HL-60 (cell line): ENCODE data around the gene TAP2.

Experiments used
- GABPA ChIP-seq: IDR thresholded peaks from 2 replicates; pipeline ENCODE4 v1.6.1; 2012; ENCODE audit warnings: low read depth
- TF ChIP-seq, protein P1 (sequence below): IDR thresholded peaks from one replicate; pipeline ENCODE4 v1.5.1; 2011; ENCODE audit warnings: low read length, control low read depth, inconsistent platforms; ENCODE audit not compliant: insufficient read depth

DNA sequence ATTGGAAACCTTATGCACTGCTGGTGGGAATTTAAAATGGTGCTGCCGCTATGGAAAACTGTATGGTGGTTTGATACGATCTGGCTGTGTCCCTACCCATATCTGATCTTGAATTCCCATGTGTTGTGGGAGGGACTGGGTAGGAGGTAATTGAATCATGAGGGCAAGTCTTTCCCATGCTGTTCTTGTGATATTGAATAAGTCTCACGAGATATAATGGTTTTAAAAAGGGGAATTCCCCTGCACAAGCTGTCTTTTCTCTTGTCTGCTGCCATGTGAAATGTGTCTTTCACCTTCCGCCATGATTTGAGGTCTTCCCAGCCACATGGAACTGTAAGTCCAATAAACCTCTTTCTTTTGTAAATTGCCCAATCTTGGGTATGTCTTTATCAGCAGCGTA lies 4.9 kb downstream of the TAP2 start:
- TF ChIP-seq, protein P1, sequence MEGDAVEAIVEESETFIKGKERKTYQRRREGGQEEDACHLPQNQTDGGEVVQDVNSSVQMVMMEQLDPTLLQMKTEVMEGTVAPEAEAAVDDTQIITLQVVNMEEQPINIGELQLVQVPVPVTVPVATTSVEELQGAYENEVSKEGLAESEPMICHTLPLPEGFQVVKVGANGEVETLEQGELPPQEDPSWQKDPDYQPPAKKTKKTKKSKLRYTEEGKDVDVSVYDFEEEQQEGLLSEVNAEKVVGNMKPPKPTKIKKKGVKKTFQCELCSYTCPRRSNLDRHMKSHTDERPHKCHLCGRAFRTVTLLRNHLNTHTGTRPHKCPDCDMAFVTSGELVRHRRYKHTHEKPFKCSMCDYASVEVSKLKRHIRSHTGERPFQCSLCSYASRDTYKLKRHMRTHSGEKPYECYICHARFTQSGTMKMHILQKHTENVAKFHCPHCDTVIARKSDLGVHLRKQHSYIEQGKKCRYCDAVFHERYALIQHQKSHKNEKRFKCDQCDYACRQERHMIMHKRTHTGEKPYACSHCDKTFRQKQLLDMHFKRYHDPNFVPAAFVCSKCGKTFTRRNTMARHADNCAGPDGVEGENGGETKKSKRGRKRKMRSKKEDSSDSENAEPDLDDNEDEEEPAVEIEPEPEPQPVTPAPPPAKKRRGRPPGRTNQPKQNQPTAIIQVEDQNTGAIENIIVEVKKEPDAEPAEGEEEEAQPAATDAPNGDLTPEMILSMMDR = no peak
- TF ChIP-seq GABPA = no peak
